Keratinocyte (primary cell): ENCODE measurements around the gene ZNF777. TPM values are rescaled to one million over a fixed set of nuclear protein-coding genes. Genes with fewer than 3 reads are reported as not detected.

Source experiments
- DNase-seq: peaks from one replicate; pipeline ENCODE4 v3.0.0-alpha.2; 2011; ENCODE audit warnings: low read depth, missing footprints, low spot score
- FAIRE-seq: peaks from 2 replicates; lab custom pipeline; 2011; peaks lifted over from hg19 to GRCh38; lab: Jason Lieb, UNC
- H2AFZ ChIP-seq: 2 replicates; pipeline ENCODE4 v1.6.0; 2012; ENCODE audit warnings: low read length, control low read depth, inconsistent platforms; ENCODE audit not compliant: control insufficient read depth
- H3K27ac ChIP-seq: 2 replicates; pipeline ENCODE4 v1.5.1; 2011; ENCODE audit warnings: low read length; ENCODE audit not compliant: control insufficient read depth, insufficient read depth
- H3K27me3 ChIP-seq: 3 replicates; pipeline ENCODE4 v1.6.0; 2011; ENCODE audit warnings: low read length; ENCODE audit not compliant: control insufficient read depth, insufficient read depth; ENCODE audit errors: extremely low read depth
- H3K36me3 ChIP-seq, 2 experiments: 2 replicates in 1 of 2; 3 replicates in 1 of 2; pipeline ENCODE4 v1.5.1; 2011; ENCODE audit warnings: low read length in 2 of 2, mild to moderate bottlenecking in 1 of 2; ENCODE audit not compliant: control insufficient read depth in 2 of 2, insufficient read depth in 2 of 2; ENCODE audit errors: extremely low read depth in 1 of 2
- H3K4me1 ChIP-seq: 3 replicates; pipeline ENCODE4 v1.5.1; 2011; ENCODE audit warnings: low read length; ENCODE audit not compliant: control insufficient read depth, insufficient read depth; ENCODE audit errors: extremely low read depth
- H3K4me2 ChIP-seq: 3 replicates; pipeline ENCODE4 v1.6.0; 2011; ENCODE audit warnings: low read depth, low read length; ENCODE audit not compliant: control insufficient read depth, insufficient read depth; ENCODE audit errors: extremely low read depth
- H3K4me3 ChIP-seq, 3 experiments: fragments of 200-600 bp in 1 of 3; sonication (generic) in 1 of 3; 2 replicates in 2 of 3; 3 replicates in 1 of 3; pipeline ENCODE4 v1.5.1; 2011 to 2016; ENCODE audit warnings: low read length in 3 of 3, mild to moderate bottlenecking in 3 of 3, control low read depth in 2 of 3, inconsistent platforms in 1 of 3, low read depth in 1 of 3, mixed read lengths in 1 of 3, mixed run types in 1 of 3, moderate library complexity in 1 of 3; ENCODE audit not compliant: control insufficient read depth in 2 of 3, insufficient read depth in 2 of 3; ENCODE audit errors: extremely low read depth in 1 of 3
- H3K79me2 ChIP-seq: 2 replicates; pipeline ENCODE4 v1.6.0; 2012; ENCODE audit warnings: low read length; ENCODE audit not compliant: control insufficient read depth, insufficient read depth
- H3K9ac ChIP-seq: 3 replicates; pipeline ENCODE4 v1.6.0; 2011; ENCODE audit warnings: low read length; ENCODE audit not compliant: control insufficient read depth, insufficient read depth; ENCODE audit errors: extremely low read depth
- H3K9me1 ChIP-seq: 3 replicates; pipeline ENCODE4 v1.6.0; 2011; ENCODE audit warnings: low read length; ENCODE audit not compliant: control insufficient read depth, insufficient read depth; ENCODE audit errors: extremely low read depth
- H3K9me3 ChIP-seq: 2 replicates; pipeline ENCODE4 v1.5.1; 2012; ENCODE audit warnings: low read depth, low read length; ENCODE audit not compliant: control insufficient read depth
- H4K20me1 ChIP-seq: 3 replicates; pipeline ENCODE4 v1.6.0; 2011; ENCODE audit warnings: low read length; ENCODE audit not compliant: control insufficient read depth, insufficient read depth; ENCODE audit errors: extremely low read depth
- EZH2 ChIP-seq: IDR thresholded peaks from one replicate; pipeline ENCODE4 v1.6.1; 2012; ENCODE audit warnings: inconsistent platforms, mild to moderate bottlenecking, low read length, moderate library complexity
- dilution Hi-C: fragments of 300-500 bp; cut with MboI; formaldehyde crosslinking; loops from one replicate; pipeline ENCODE4 v1.7.0; 2020; ENCODE audit warnings: low sequenced_read_pairs; ENCODE audit not compliant: extremely low pct_ligation_motif_present
- polyA plus RNA-seq, 5 experiments: library from polyadenylated mRNA; depleted of rRNA in 3 of 5; stranded (reverse) in 3 of 5; stranded (forward) in 1 of 5; unstranded in 1 of 5; fragments of >200 nt; gene quantifications; 1 replicate in 1 of 5; 2 replicates in 3 of 5; 3 replicates in 1 of 5; pipeline versions ENCODE4 v1.2.1 to v1.2.3, GENCODE V29; 2011 to 2012; ENCODE audit warnings: missing spikeins in 2 of 5, low read depth in 1 of 5, low replicate concordance in 1 of 5
- TF ChIP-seq, protein P1 (sequence below), 3 experiments: IDR thresholded peaks in 1 of 3; conservative IDR thresholded peaks in 1 of 3; optimal IDR thresholded peaks in 1 of 3; 2 replicates in 2 of 3; 3 replicates in 1 of 3; pipeline versions ENCODE3 to v1.5.1; 2011; ENCODE audit warnings: low read length in 3 of 3, mild to moderate bottlenecking in 3 of 3, moderate library complexity in 2 of 3, control low read depth in 1 of 3, inconsistent platforms in 1 of 3; ENCODE audit not compliant: insufficient read depth in 2 of 3; ENCODE audit errors: extremely low read depth in 1 of 3

Gene ZNF777
- polyA plus RNA-seq, 1 donor (not counting 4 experiments of a cell fraction or from before 2014, with no cell fraction given): 4.8 TPM

DNA sequence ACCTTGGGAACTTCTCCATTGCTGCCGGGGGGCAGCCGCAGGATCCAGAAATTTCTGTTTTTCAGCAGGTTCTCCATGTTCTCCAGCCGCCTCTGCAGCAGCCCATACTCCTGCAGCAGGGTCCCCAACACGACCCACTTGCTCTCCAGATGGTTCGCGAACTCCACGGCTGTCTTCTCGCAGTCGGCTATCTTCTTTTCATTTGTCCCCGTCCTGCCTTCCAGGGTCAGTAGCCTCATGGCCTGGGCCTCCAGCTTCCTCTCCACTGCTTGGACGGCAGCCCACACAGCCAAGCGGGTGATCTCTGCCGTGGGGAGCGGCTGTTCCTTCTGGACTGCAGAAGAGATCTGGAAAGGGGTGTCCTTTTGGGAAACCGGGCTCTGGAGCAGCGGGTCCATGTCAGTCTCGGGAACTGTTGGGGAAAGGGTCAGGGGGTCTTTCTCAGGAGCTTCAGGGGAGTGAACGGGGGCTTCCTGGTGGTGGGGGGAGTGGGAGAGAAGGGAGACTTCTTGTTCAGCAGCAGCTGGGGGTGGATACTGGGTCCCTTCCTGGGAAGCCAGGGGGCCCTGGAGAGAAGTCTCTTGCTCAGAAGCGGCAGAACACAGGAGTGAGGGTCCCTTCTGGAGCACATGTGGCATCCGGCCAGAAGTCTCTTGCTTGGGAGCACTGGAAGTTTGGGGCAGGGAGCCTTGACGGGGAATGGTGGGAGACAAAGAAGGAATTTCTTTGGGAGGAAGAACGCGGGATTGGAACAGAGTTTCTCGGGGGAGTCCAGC lies 5.5 kb downstream of the ZNF777 start:
- no peak overlapping the region for H3K4me3 ChIP-seq
- no peak overlapping the region for H2AFZ ChIP-seq
- no peaks in the 10 kb centered on the region for H4K20me1 ChIP-seq
- no peak overlapping the region for H3K27ac ChIP-seq
- peaks cover 8% of the 10 kb centered on the region for H3K4me1 ChIP-seq
- H3K9me1 ChIP-seq: no peaks in the 10 kb centered on the region
- H3K79me2 ChIP-seq: peaks cover 38% of the 10 kb centered on the region
- no peaks in the 10 kb centered on the region for H3K9me3 ChIP-seq
- DNase-seq: no peak
- no peak overlapping the region for H3K4me2 ChIP-seq
- no peak overlapping the region for H3K9ac ChIP-seq
- FAIRE-seq: no peak
- dilution Hi-C loops: no loop called here
- no peak for TF ChIP-seq EZH2
- TF ChIP-seq, protein P1, sequence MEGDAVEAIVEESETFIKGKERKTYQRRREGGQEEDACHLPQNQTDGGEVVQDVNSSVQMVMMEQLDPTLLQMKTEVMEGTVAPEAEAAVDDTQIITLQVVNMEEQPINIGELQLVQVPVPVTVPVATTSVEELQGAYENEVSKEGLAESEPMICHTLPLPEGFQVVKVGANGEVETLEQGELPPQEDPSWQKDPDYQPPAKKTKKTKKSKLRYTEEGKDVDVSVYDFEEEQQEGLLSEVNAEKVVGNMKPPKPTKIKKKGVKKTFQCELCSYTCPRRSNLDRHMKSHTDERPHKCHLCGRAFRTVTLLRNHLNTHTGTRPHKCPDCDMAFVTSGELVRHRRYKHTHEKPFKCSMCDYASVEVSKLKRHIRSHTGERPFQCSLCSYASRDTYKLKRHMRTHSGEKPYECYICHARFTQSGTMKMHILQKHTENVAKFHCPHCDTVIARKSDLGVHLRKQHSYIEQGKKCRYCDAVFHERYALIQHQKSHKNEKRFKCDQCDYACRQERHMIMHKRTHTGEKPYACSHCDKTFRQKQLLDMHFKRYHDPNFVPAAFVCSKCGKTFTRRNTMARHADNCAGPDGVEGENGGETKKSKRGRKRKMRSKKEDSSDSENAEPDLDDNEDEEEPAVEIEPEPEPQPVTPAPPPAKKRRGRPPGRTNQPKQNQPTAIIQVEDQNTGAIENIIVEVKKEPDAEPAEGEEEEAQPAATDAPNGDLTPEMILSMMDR (optimal IDR thresholded peaks at IDR 0.05 in 1 of 3, IDR thresholded peaks at IDR 0.05 in 1 of 3, conservative IDR thresholded peaks at IDR 0.05 in 1 of 3; ENCODE audit: extremely low read depth in 1 of 3, insufficient read depth in 2 of 3, low read length in 3 of 3): no peak
- H3K27me3 ChIP-seq: no peaks in the 10 kb centered on the region
- peaks cover 23 to 29% of the 10 kb centered on the region in 2 experiments for H3K36me3 ChIP-seq

DNA sequence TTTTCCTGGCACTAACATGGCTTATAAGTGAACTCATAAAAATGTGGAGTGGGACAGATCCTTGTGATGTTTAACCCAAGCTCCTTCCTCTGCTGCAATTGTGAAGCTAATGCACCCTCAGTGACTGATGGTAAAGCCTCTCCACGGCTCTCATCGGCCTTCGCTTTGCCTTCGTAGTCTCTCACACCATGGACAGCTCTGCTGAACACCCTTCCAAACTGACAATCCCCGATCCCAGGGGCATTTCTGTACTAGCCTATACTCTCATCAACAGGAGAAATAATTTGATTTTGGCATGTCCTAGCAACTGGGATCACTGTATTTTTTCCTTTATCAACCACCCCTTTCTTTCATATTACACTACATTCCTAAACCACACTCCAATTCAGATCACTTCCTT lies 6.1 kb downstream of the ZNF777 start:
- Histone ChIP-seq H3K4me2 (no peak overlapping the region), H3K36me3 (peaks cover 27 to 30% of the 10 kb centered on the region in 2 experiments), H3K9me1 (no peaks in the 10 kb centered on the region), H3K4me1 (peaks cover 8% of the 10 kb centered on the region), H3K79me2 (peaks cover 38% of the 10 kb centered on the region), H3K27ac (no peak overlapping the region), H4K20me1 (no peaks in the 10 kb centered on the region), H2AFZ (no peak overlapping the region), H3K27me3 (no peaks in the 10 kb centered on the region), H3K9me3 (no peaks in the 10 kb centered on the region), H3K9ac (no peak overlapping the region), H3K4me3 (no peak overlapping the region)
- DNase-seq (no peak), FAIRE-seq (no peak)
- dilution Hi-C loops: no loop called here
- no peak for TF ChIP-seq EZH2
- TF ChIP-seq, protein P1 (optimal IDR thresholded peaks at IDR 0.05 in 1 of 3, IDR thresholded peaks at IDR 0.05 in 1 of 3, conservative IDR thresholded peaks at IDR 0.05 in 1 of 3; ENCODE audit: extremely low read depth in 1 of 3, insufficient read depth in 2 of 3, low read length in 3 of 3): no peak
